ENCODE results near the gene GALNT13. TPM values are rescaled to one million over a fixed set of nuclear protein-coding genes. Genes with fewer than 3 reads are reported as not detected.
A peak's percentile ranks its signal among the peaks of the same experiment; 100 is the strongest.
"Not testable (repeated sequence)": the region's sequence is repeated elsewhere in the genome, so short reads cannot be mapped to it uniquely, and the experiment has no call there.

GALNT13 gene
- total RNA-seq, 1 experiment from 2014 or later, result 0.75 TPM

DNA sequence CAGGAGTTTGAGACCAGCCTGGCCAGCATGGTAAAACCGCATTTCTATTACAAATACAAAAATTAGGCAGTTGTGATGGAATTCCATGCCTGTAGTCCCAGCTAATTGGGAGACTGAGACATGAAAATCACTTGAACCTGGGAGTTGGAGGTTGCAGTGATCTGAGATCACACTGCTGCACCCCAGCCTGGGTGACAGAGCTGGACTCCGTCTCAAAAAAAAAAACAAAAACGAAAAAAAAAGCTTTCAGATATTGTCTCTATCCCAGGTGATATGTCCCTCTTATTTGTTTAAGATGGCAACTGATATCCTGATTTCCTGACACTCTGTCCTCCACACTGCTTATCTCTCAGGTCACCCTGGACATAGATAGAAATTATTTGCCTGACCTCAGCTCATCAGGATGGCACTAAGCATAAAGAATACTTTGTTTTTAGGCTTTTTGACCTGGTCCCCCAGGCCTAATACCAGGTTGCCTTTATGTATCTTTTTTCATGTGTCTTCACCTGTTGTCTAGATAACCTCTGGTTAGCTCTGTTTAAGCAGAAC lies 531.6 kb downstream of the GALNT13 start:
- DNase-seq (ENCODE audit: low read depth), result no peak

GRCh38 chr2:154408786-154409185 lies 537.1 kb downstream of the GALNT13 start:
- no peak for DNase-seq (ENCODE audit: low read depth)

GRCh38 chr2:154422251-154422650 lies 550.5 kb downstream of the GALNT13 start:
- no peak for DNase-seq (ENCODE audit: low read depth)

GRCh38 chr2:154425994-154426393 lies 554.3 kb downstream of the GALNT13 start:
- peak; percentile 38 for DNase-seq (ENCODE audit: low read depth)

DNA sequence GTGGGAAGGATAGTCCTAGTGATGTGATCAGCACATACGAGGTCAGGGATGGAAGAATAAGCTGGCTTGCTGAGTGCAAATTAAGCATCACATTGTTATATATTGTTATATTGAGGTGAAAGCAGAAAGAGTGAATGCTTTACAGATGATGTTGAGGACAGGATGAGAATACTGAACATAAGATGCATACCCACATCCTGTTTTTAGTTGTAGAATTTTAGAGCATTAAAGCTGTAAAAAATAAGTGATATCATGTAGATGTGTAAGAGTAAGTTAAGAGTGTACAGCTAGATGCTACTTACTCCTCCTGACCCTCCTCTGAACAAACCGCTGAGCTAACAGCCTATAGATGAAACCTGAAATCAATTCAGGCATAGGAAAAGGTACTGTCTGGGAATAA lies 555.7 kb downstream of the GALNT13 start:
- DNase-seq (ENCODE audit: low read depth), result no peak

GRCh38 chr2:154428022-154428421 lies 556.3 kb downstream of the GALNT13 start:
- no peak for DNase-seq (ENCODE audit: low read depth)

DNA sequence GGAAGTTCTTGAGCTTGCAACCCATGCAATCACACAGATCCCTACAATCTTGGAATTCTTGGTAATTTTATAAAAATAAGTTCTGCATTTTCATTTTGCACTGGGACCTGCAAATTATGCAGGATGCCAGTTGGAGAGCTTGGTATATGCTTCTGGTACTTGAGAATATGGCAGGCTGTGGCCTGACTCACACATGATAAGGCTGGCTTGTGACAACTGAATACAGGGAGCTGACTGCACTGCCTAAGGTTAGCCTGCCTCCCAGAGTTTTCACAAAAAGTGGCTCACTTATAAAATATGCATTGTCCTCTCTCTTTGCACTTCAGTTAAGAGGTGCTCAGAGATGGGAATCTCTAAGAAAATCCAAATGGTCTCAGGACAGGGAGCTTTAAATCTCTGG lies 561.3 kb downstream of the GALNT13 start:
- DNase-seq (ENCODE audit: low read depth), result no peak

GRCh38 chr2:154437104-154437503 lies 565.4 kb downstream of the GALNT13 start:
- DNase-seq (ENCODE audit: low read depth), result no peak

DNA sequence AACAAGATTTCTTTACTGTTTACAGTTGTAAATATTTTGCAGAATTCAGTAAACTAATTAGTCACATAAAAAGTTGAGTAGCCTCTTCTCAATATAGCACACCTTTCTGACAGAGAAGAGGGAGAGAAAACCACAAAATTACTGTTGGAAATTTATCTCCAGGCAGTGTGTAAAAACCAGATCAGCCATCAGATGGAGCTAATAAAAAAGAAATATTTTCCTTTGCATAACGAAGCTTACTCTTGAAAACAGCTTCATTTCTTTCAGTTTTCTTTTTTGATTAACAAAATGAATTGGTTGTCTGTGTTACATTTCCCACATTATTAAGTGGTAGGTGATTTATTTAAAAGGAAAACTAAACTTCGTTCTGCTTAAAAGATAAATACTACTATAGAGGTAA lies 567.4 kb downstream of the GALNT13 start:
- peak; percentile 3 for DNase-seq (ENCODE audit: low read depth)

GRCh38 chr2:154443919-154444318 lies 572.2 kb downstream of the GALNT13 start:
- DNase-seq (ENCODE audit: low read depth), result no peak

DNA sequence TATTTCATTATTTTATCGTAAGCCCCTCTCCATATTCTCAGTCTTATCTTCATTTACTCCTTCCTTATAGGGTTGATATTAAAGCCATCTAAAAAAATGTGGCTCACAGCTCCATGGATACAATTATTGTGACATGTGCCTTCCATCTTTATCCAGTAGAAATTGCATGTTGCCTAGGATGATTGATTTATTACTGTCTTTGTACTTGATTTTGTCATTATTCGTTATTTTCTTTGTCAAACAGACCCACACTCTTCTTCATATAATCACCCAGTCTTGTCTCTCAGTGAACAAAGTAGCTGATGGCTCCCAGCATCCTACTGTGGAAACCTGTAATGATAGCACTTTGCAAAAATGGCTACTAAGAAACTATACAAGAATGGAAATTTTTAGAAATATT lies 574.6 kb downstream of the GALNT13 start:
- no peak for DNase-seq (ENCODE audit: low read depth)

- DNase-seq (ENCODE audit: low read depth), result no peak
Observed at GRCh38 chr2:154447727-154448418, 576.2 kb downstream of the GALNT13 start.

DNA sequence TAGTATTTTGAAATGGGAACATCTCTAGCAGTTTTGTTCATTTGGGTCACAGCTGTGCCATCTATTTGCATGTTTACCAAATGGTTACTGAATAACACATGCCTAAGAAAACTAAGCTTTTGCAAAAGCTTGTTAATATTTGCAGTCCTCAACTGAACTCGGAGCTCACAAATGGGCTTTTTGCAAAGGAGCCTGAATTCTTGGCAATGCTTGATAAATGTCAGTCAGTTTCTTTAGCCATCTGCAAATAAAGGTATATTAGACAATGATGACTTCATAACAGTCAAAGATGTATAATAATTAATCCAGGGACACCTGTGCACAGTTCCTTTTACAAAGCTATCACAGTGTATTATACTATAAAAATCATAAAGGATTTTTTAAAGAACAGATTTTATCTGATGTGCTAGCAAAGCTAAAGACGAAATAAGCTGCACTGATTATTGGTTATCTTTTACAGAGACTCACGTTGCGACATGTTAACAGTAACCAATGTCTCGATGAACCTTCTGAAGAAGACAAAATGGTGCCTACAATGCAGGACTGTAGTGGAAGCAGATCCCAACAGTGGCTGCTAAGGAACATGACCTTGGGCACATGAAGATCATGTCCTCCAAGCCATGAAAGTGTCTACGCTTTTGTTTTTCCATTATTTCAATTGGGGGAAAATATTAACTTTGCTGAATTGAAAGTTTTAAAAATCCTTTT lies 578.4 kb downstream of the GALNT13 start:
- no peak for DNase-seq (ENCODE audit: low read depth)

DNA sequence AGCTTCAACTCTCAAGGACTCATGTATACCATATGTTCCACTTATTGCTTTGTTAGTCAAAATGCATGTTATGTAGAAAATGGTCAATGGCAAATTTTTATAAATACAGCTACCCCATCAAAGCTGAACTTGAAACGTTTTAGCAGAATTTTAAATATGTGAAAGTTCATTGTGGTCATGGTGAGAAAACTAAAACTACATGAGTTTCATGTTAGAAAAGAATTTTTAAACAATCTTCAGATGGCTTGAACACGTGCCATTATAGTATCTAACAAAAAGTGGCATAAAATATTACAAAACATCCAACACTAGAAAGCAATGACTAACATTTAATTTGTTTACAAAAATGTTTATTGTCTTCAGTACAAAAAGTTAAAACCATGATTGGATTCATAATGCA lies 580.7 kb downstream of the GALNT13 start:
- no peak for DNase-seq (ENCODE audit: low read depth)

GRCh38 chr2:154452906-154453493 lies 581.3 kb downstream of the GALNT13 start:
- peak; percentile 59 for DNase-seq (ENCODE audit: low read depth)

GRCh38 chr2:154455166-154455565 lies 583.4 kb downstream of the GALNT13 start:
- peak; percentile 81 for DNase-seq (ENCODE audit: low read depth)

GRCh38 chr2:154455866-154456265 lies 584.1 kb downstream of the GALNT13 start:
- DNase-seq (ENCODE audit: low read depth), result peak; percentile 57

GRCh38 chr2:154457286-154457685 lies 585.6 kb downstream of the GALNT13 start:
- DNase-seq (ENCODE audit: low read depth), result peak; percentile 36

DNA sequence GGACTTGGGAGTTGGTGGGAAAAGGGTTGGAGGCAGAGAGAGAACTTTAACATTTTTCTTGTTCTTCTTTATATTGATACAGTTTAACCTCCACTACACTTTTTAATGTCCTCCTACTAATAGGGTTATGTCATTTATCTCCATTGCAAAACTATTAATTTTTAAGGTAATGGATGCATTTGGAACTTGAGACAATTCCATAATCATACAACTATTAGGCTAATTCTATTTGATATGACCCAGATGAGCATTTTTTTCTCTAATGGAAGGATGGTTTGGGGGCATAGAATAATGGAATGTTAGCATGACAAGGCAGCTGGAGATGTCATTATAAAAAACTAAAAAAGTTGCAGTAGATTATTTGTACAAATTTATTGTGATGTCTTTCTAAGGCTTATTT lies 587.6 kb downstream of the GALNT13 start:
- no peak for DNase-seq (ENCODE audit: low read depth)

DNA sequence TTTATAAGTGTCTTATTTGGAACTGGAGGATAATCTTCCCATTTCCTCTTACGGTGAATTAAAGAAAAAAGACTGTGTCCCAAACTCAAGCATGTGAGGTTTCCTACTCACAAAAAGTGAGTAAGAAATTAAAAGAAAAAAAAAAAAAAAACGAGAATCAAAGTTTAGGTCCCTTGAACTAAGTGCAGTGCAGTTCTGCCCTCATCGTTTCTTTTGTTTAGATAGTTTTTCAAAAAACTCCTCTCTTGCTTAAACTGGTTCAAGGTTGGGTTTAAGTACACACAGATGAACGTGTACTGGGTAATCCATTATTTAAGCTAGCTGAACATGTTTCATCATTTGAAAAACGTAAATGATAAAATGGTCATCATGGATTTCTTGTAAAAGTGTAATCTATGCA lies 590.9 kb downstream of the GALNT13 start:
- DNase-seq (ENCODE audit: low read depth), result no peak

DNA sequence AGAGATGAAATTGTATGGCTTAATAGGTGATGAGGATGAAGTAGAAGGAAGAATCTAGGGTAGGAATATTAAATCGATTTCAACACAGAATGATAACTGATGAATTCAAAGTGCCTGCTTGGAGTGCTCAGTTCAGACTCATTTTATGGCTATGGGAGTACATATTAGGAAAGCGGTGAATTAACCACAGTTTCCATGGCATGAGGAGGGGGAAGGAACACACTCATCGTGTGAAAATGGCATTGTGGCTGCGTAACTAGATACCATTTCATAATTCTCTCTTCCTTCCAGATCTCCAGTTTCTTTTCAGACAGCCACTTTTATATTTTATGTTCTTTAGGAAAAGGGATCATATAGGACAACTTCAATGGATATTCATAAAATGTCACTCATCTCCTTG lies 594.5 kb downstream of the GALNT13 start:
- peak; percentile 82 for DNase-seq (ENCODE audit: low read depth)

DNA sequence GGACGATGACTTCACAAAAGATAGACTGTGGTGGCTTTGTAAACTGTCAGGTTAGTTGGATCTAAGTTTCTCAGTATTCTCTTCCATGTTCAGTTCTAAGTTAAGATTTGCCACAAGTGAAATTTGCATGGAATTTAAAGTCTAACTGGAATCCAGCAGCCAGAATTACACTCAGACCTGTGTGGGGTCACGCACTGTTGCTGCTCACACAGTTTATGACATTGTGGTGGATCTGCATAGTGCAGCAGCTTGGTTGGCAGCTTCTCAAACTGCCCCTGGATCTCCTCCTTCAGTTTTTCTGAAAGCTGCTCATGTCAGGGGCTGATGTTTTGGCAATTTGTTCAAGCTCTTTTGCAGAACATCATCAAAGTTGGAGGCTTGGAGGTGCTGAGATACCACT lies 598.7 kb downstream of the GALNT13 start:
- DNase-seq (ENCODE audit: low read depth), result no peak

- DNase-seq (ENCODE audit: low read depth), result not testable (repeated sequence)
Observed at GRCh38 chr2:154471492-154471891, 599.8 kb downstream of the GALNT13 start.

Measured in LHCN-M2 (cell line).